A549 (cell line): ENCODE data around the gene FAM3C. TPM values are rescaled to one million over a fixed set of nuclear protein-coding genes. Genes with fewer than 3 reads are reported as not detected.

Experiments used
- ATAC-seq, 2 experiments: fragments of 200-7000 bp in 1 of 2; fragments of >200 bp in 1 of 2; cut with Nextera tagmentation in 1 of 2; cut with Tn5 transposase in 1 of 2; 3 replicates each; pipeline versions ENCODE4 v1.8.0 to v1.9.1; 2018 to 2020; ENCODE audit warnings: mild to moderate bottlenecking in 1 of 2, moderate library complexity in 1 of 2
- CTCF ChIA-PET: fragments of 300-600 bp; sonication (Branson Sonifier 250); formaldehyde crosslinking; extraction: SDS; loops from one replicate; lab custom pipeline; 2021; ENCODE audit warnings: antibody characterized with exemption, inconsistent platforms; lab: Yijun Ruan, JAX
- POLR2A ChIA-PET: fragments of 350-600 bp; formaldehyde crosslinking; extraction: SDS; loops from one replicate; lab custom pipeline; 2021; ENCODE audit warnings: antibody characterized with exemption, inconsistent platforms; lab: Yijun Ruan, JAX
- DNase-seq, 2 experiments: peaks; one replicate each; pipeline versions ENCODE4 v3.0.0 to v3.0.0-alpha.2; 2011 to 2016; ENCODE audit warnings: low read depth in 1 of 2, low spot score in 1 of 2
- FAIRE-seq: peaks from 2 replicates; lab custom pipeline; 2011; peaks lifted over from hg19 to GRCh38; lab: Jason Lieb, UNC
- H3K27ac ChIP-seq, 2 experiments: fragments of >200 bp; sonication (Bioruptor Twin); formaldehyde crosslinking; 3 replicates each; pipeline ENCODE4 v1.5.1; 2016 to 2017
- H3K4me1 ChIP-seq: fragments of >200 bp; sonication (Bioruptor Twin); formaldehyde crosslinking; 3 replicates; pipeline ENCODE4 v1.6.1; 2016
- H3K4me2 ChIP-seq: fragments of >200 bp; sonication (Bioruptor Twin); formaldehyde crosslinking; 3 replicates; pipeline ENCODE4 v1.6.1; 2016
- H3K4me3 ChIP-seq: fragments of >200 bp; sonication (Bioruptor Twin); formaldehyde crosslinking; 3 replicates; pipeline ENCODE4 v1.5.1; 2016
- H3K9me3 ChIP-seq: fragments of >200 bp; sonication (Bioruptor Twin); formaldehyde crosslinking; 3 replicates; pipeline ENCODE4 v1.6.1; 2016
- ATOH8 ChIP-seq: fragments of 250-450 bp; sonication (Bioruptor Pico); IDR thresholded peaks from 2 replicates; pipeline ENCODE4 v1.5.0; 2020; ENCODE audit warnings: low read depth, mild to moderate bottlenecking, moderate library complexity
- BHLHE40 ChIP-seq: IDR thresholded peaks from 2 replicates; pipeline ENCODE4 v1.6.1; 2012; ENCODE audit warnings: low read depth, low read length, inconsistent platforms
- CBX2 ChIP-seq: fragments of 200-600 bp; sonication (generic); IDR thresholded peaks from 2 replicates; pipeline ENCODE4 v1.6.1; 2016; ENCODE audit warnings: low read depth, mild to moderate bottlenecking, borderline replicate concordance
- CBX8 ChIP-seq: fragments of 200-600 bp; sonication (generic); IDR thresholded peaks from 2 replicates; pipeline ENCODE4 v1.6.1; 2016
- CEBPB ChIP-seq, 2 experiments: fragments of >200 bp in 1 of 2; sonication (Bioruptor Twin) in 1 of 2; formaldehyde crosslinking in 1 of 2; IDR thresholded peaks; 2 replicates each; pipeline ENCODE4 v1.6.1; 2012 to 2016
- CHD2 ChIP-seq: fragments of 150-350 bp; IDR thresholded peaks from 2 replicates; pipeline ENCODE4 v1.6.1; 2014; ENCODE audit warnings: low read length; ENCODE audit not compliant: partially characterized antibody
- EHF ChIP-seq: fragments of 250-450 bp; sonication (Bioruptor Pico); IDR thresholded peaks from 2 replicates; pipeline ENCODE4 v1.5.0; 2020; ENCODE audit warnings: mild to moderate bottlenecking
- ESRRA ChIP-seq: fragments of 150-350 bp; IDR thresholded peaks from 2 replicates; pipeline ENCODE4 v1.6.1; 2014; ENCODE audit warnings: mild to moderate bottlenecking, low read length, borderline replicate concordance
- GATA3 ChIP-seq: IDR thresholded peaks from 2 replicates; pipeline ENCODE4 v1.6.1; 2012; ENCODE audit warnings: borderline replicate concordance
- HEYL ChIP-seq: fragments of 250-450 bp; sonication (Bioruptor Pico); IDR thresholded peaks from 2 replicates; pipeline ENCODE4 v1.8.0; 2021; ENCODE audit warnings: mild to moderate bottlenecking, moderate library complexity
- HOXB13 ChIP-seq: fragments of 250-450 bp; sonication (Bioruptor Pico); IDR thresholded peaks from 2 replicates; pipeline ENCODE4 v1.5.0; 2020; ENCODE audit warnings: low read depth, mild to moderate bottlenecking, moderate library complexity
- JUNB ChIP-seq: fragments of >200 bp; sonication (Bioruptor Twin); formaldehyde crosslinking; IDR thresholded peaks from 2 replicates; pipeline ENCODE4 v1.6.1; 2016
- KDM5A ChIP-seq: fragments of 200-600 bp; sonication (generic); IDR thresholded peaks from 2 replicates; pipeline ENCODE4 v1.6.1; 2016; ENCODE audit warnings: antibody characterized with exemption, mild to moderate bottlenecking
- MAFK ChIP-seq: fragments of 450-650 bp; IDR thresholded peaks from 2 replicates; pipeline ENCODE4 v1.6.1; 2014; ENCODE audit not compliant: partially characterized antibody
- NFE2L2 ChIP-seq: fragments of 150-350 bp; conservative IDR thresholded peaks from 2 replicates; pipeline ENCODE4 v1.6.1; 2014; ENCODE audit warnings: low read length
- PHF8 ChIP-seq: fragments of 200-600 bp; sonication (generic); IDR thresholded peaks from 2 replicates; pipeline ENCODE4 v1.6.1; 2016; ENCODE audit warnings: low read depth, mild to moderate bottlenecking, antibody characterized with exemption, moderate library complexity, borderline replicate concordance
- POLR2A ChIP-seq: IDR thresholded peaks from 2 replicates; pipeline ENCODE4 v1.6.1; 2012; ENCODE audit warnings: mild to moderate bottlenecking, low read length
- RARB ChIP-seq: fragments of 250-450 bp; sonication (Bioruptor Pico); IDR thresholded peaks from 2 replicates; pipeline ENCODE4 v1.8.0; 2021; ENCODE audit warnings: mild to moderate bottlenecking, moderate library complexity
- REST ChIP-seq: fragments of 200-600 bp; sonication (generic); IDR thresholded peaks from 2 replicates; pipeline ENCODE4 v1.6.1; 2016; ENCODE audit warnings: antibody characterized with exemption, mild to moderate bottlenecking, moderate library complexity
- TFCP2L1 ChIP-seq: fragments of 250-450 bp; sonication (Bioruptor Pico); IDR thresholded peaks from 2 replicates; pipeline ENCODE4 v1.5.0; 2021; ENCODE audit warnings: mild to moderate bottlenecking
- ZSCAN20 ChIP-seq: fragments of 250-450 bp; sonication (Bioruptor Pico); IDR thresholded peaks from 2 replicates; pipeline ENCODE4 v1.8.0; 2022; ENCODE audit warnings: mild to moderate bottlenecking, moderate library complexity
- WGBS: methylation state at CpG from one replicate; pipeline ENCODE4 v1.1.6; 2017; ENCODE audit errors: missing lambda C conversion rate; 5-methylcytosine and 5-hydroxymethylcytosine counted together
- polyA plus RNA-seq, 4 experiments: library from polyadenylated mRNA; depleted of rRNA in 3 of 4; stranded (reverse); fragments of >200 nt; fragmentation: RNase III in 1 of 4; extraction: RNeasy Plus Mini Kit Qiagen cat#74134 plus additional on column Dnase treatment in 1 of 4; gene quantifications; 2 replicates in 3 of 4; 3 replicates in 1 of 4; pipeline ENCODE4 v1.2.3, GENCODE V29; 2011 to 2017
- TF ChIP-seq, protein P1 (sequence below): fragments of 250-450 bp; sonication (Bioruptor Pico); IDR thresholded peaks from 2 replicates; pipeline ENCODE4 v1.5.0; 2021; ENCODE audit warnings: mild to moderate bottlenecking, moderate library complexity, borderline replicate concordance
- TF ChIP-seq, protein P2 (sequence below): fragments of 150-350 bp; IDR thresholded peaks from 2 replicates; pipeline ENCODE4 v1.6.1; 2014; ENCODE audit warnings: low read depth, mild to moderate bottlenecking, low read length

The FAM3C gene
- polyA plus RNA-seq, 2 of the 4 experiments (the other 2 are of a cell fraction): 29.4 to 46.4 TPM

- Histone ChIP-seq H3K27ac (no peak overlapping the region), H3K4me3 (no peak overlapping the region), H3K4me2 (no peak overlapping the region), H3K9me3 (no peaks in the 10 kb centered on the region), H3K4me1 (no peaks in the 10 kb centered on the region)
- ATAC-seq (no peak), FAIRE-seq (no peak), DNase-seq (no peak)
- 88% methylated on average over 5 of the region's 5 CpGs for WGBS
- TF ChIP-seq HOXB13 (CRISPR knock-in tag): no peak
- no peak for TF ChIP-seq BHLHE40
- TF ChIP-seq ESRRA: no peak
- TF ChIP-seq REST: no peak
- ChIA-PET CTCF (interaction anchor here (0.9 kb wide), 1 partner anchor 36 kb away, joined by 3 read pairs; the partner anchor contains the start of gene FAM3C), POLR2A (no interaction called here)
Measured at GRCh38 chr7:121360564-121360963, 35.5 kb downstream of the FAM3C start.

GRCh38 chr7:121355574-121355973 is 40.5 kb downstream of the FAM3C start:
- Histone ChIP-seq H3K27ac (no peak overlapping the region), H3K4me1 (no peaks in the 10 kb centered on the region), H3K9me3 (no peaks in the 10 kb centered on the region), H3K4me3 (no peak overlapping the region), H3K4me2 (no peak overlapping the region)
- ATAC-seq (no peak), DNase-seq (no peak), FAIRE-seq (no peak)
- TF ChIP-seq CEBPB (IDR thresholded peaks at IDR 0.05): no peak
- no peak for TF ChIP-seq ZSCAN20 (CRISPR knock-in tag)
- WGBS: 85% methylated on average over 2 of the region's 2 CpGs
- POLR2A ChIA-PET: no interaction called here
- CTCF ChIA-PET: interaction anchor here (1.5 to 2.2 kb wide), 2 partner anchors 12 to 192 kb away, joined by 6 to 9 read pairs; no protein-coding TSS in a partner anchor

DNA sequence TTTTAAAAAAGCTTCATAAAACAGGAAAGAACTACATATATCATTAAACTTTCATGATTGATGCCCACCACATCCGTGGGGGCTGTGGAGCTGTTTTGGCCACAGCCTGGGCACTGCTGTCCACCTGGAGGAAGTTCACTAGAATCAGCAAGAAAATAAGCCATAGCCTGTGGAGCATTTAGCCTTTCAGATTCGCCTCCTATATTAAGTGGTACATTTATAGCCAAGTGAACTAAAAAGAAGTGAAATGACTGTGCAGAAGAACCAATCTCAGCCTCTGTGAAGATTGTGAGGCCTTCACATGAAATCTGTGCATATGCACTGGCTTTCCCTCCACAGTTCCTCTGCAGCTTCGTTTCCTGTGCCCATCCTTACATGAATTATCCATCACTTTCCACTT is 43.8 kb downstream of the FAM3C start:
- no peak for TF ChIP-seq PHF8
- no peak for TF ChIP-seq EHF (CRISPR knock-in tag)
- TF ChIP-seq KDM5A: no peak
- no peak for TF ChIP-seq HEYL
- TF ChIP-seq ATOH8 (CRISPR knock-in tag): no peak
- POLR2A ChIA-PET: interaction anchor here (0.5 kb wide), 1 partner anchor 402 kb away, joined by 3 read pairs; the partner anchor contains the start of gene ING3
- Histone ChIP-seq H3K4me2 (no peak overlapping the region), H3K27ac (no peak overlapping the region), H3K4me1 (no peaks in the 10 kb centered on the region), H3K9me3 (no peaks in the 10 kb centered on the region), H3K4me3 (no peak overlapping the region)
- CTCF ChIA-PET: interaction anchor here (1.2 to 2.4 kb wide), 3 partner anchors 9 to 15 kb away, joined by 3 to 13 read pairs (median 4); no protein-coding TSS in a partner anchor
- ATAC-seq (no peak), DNase-seq (no peak), FAIRE-seq (no peak)
- 72% methylated on average over 3 of the region's 3 CpGs for WGBS

GRCh38 chr7:121351682-121352081 is 44.4 kb downstream of the FAM3C start:
- Histone ChIP-seq H3K4me1 (no peaks in the 10 kb centered on the region), H3K4me3 (no peak overlapping the region), H3K27ac (no peak overlapping the region), H3K4me2 (no peak overlapping the region), H3K9me3 (no peaks in the 10 kb centered on the region)
- FAIRE-seq (no peak), DNase-seq (no peak), ATAC-seq (no peak; a peak in 1 of 6 replicates)
- POLR2A ChIA-PET: no interaction called here
- CTCF ChIA-PET: interaction anchor here (1.2 to 2.4 kb wide), 3 partner anchors 10 to 15 kb away, joined by 3 to 13 read pairs (median 4); no protein-coding TSS in a partner anchor
- TF ChIP-seq TFCP2L1 (no peak), ATOH8 (CRISPR knock-in tag) (no peak), CBX2 (no peak), CHD2 (no peak), MAFK (no peak), JUNB (no peak), CBX8 (no peak), RARB (no peak), POLR2A (no peak), GATA3 (no peak), NFE2L2 (no peak), HOXB13 (CRISPR knock-in tag) (no peak)
- TF ChIP-seq, protein P1, sequence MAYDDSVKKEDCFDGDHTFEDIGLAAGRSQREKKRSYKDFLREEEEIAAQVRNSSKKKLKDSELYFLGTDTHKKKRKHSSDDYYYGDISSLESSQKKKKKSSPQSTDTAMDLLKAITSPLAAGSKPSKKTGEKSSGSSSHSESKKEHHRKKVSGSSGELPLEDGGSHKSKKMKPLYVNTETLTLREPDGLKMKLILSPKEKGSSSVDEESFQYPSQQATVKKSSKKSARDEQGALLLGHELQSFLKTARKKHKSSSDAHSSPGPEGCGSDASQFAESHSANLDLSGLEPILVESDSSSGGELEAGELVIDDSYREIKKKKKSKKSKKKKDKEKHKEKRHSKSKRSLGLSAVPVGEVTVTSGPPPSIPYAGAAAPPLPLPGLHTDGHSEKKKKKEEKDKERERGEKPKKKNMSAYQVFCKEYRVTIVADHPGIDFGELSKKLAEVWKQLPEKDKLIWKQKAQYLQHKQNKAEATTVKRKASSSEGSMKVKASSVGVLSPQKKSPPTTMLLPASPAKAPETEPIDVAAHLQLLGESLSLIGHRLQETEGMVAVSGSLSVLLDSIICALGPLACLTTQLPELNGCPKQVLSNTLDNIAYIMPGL (CRISPR knock-in tag): no peak
- TF ChIP-seq, protein P2, sequence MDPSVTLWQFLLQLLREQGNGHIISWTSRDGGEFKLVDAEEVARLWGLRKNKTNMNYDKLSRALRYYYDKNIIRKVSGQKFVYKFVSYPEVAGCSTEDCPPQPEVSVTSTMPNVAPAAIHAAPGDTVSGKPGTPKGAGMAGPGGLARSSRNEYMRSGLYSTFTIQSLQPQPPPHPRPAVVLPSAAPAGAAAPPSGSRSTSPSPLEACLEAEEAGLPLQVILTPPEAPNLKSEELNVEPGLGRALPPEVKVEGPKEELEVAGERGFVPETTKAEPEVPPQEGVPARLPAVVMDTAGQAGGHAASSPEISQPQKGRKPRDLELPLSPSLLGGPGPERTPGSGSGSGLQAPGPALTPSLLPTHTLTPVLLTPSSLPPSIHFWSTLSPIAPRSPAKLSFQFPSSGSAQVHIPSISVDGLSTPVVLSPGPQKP: no peak
